Mucosa of rectum (tissue), 2 donors: ENCODE results near the gene FRRS1L.

Experiments used
- H3K27ac ChIP-seq, 2 donors: one replicate each; pipeline ENCODE4 v1.7.0; 2013; ENCODE audit warnings: inconsistent platforms in 2 of 2, low read depth in 2 of 2, low read length in 2 of 2
- H3K27me3 ChIP-seq, 2 donors: one replicate each; pipeline ENCODE4 v1.7.0; 2013; ENCODE audit warnings: low read length in 2 of 2; ENCODE audit not compliant: control insufficient read depth in 2 of 2, insufficient read depth in 2 of 2
- H3K36me3 ChIP-seq, 2 donors: one replicate each; pipeline ENCODE4 v1.7.0; 2013; ENCODE audit warnings: low read length in 2 of 2; ENCODE audit not compliant: control insufficient read depth in 2 of 2, insufficient read depth in 2 of 2
- H3K4me1 ChIP-seq, 2 donors: one replicate each; pipeline ENCODE4 v1.7.0; 2013; ENCODE audit warnings: low read length in 2 of 2, mild to moderate bottlenecking in 1 of 2; ENCODE audit not compliant: control insufficient read depth in 2 of 2, insufficient read depth in 2 of 2
- H3K4me3 ChIP-seq, 2 donors: one replicate each; pipeline ENCODE4 v1.7.0; 2013; ENCODE audit warnings: low read length in 2 of 2
- H3K9ac ChIP-seq, 2 donors: one replicate each; pipeline ENCODE4 v1.7.0; 2013; ENCODE audit warnings: low read length in 2 of 2, low read depth in 1 of 2, mild to moderate bottlenecking in 1 of 2
- H3K9me3 ChIP-seq, 2 donors: one replicate each; pipeline ENCODE4 v1.7.0; 2013; ENCODE audit warnings: low read length in 2 of 2; ENCODE audit not compliant: control insufficient read depth in 2 of 2
- donor health status: healthy.
- donor health status: Normal muscosa, but diverticular disease.

Gene FRRS1L, protein sequence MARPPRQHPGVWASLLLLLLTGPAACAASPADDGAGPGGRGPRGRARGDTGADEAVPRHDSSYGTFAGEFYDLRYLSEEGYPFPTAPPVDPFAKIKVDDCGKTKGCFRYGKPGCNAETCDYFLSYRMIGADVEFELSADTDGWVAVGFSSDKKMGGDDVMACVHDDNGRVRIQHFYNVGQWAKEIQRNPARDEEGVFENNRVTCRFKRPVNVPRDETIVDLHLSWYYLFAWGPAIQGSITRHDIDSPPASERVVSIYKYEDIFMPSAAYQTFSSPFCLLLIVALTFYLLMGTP

DNA sequence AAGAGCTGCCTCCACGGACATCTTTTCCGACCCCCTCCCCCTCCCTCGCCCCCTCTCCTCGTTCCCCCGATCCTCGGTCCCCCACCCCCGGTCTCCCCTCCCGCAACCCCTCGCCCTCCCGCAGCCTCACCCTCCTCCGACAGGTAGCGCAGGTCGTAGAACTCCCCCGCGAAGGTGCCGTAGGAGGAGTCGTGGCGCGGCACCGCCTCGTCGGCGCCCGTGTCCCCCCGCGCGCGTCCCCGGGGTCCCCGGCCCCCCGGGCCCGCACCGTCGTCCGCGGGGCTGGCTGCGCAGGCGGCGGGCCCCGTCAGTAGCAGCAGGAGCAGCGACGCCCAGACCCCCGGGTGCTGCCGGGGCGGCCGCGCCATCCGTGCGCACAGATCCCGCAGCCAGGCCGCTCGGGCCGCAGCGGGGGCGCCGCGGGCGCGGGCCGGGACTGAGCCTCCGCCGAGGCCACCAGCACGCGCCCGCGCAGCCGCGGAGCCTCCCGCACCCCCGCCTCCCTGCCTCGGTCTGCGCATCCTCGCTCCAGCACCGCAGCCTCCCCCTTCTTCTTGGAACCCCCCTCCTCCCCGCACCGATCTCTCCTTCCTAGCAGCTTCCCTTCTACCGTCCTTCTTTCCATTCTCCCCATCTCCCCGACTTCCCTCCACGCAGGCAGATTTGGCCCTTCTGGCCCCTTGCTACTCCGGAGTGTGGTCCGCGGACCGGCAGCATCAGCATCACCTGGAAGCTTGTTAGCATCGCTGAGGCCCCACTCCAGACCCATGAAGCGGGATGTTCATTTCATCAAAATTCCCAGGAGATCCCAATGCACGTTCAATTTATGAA, at the start of gene FRRS1L:
TSS of gene FRRS1L (minus strand) at position 479 of the 831 bp plus-strand sequence. CDS start at position 368, 111 bp downstream.
- H3K9ac ChIP-seq = no peak within 1 kb of the TSS
- peaks cover 0 to 4% of the 10 kb centered on the region in 2 donors for H3K4me1 ChIP-seq
- H3K36me3 ChIP-seq = no peaks in the 10 kb centered on the region
- no peaks in the 10 kb centered on the region for H3K9me3 ChIP-seq
- H3K27ac ChIP-seq = no peak within 1 kb of the TSS
- H3K4me3 ChIP-seq = no peak within 1 kb of the TSS
- peaks cover 12 to 19% of the 10 kb centered on the region in 2 donors for H3K27me3 ChIP-seq

DNA sequence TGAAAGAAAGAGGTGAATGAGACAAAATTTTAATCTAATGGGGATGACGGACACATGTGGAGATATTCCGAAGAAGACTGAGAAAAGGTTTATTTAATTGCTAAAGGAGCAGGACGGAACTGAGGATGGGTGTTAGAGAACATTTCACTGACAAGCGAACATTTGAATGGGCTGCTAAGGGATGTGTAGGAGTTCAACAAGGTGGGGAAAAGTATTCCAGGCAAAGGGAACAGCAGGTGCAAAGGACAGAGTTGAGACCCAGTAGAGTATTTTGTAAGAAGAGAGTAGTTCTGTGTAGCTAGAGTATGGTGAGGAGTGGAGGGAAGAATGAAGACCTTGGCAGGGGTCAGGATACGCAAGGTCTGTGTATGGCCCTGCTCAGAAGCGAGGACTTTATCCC, 47.4 kb upstream of the FRRS1L start:
- Histone ChIP-seq H3K9me3 (no peaks in the 10 kb centered on the region), H3K27me3 (no peaks in the 10 kb centered on the region), H3K36me3 (no peaks in the 10 kb centered on the region), H3K4me1 (no peaks in the 10 kb centered on the region), H3K4me3 (no peak overlapping the region), H3K9ac (no peak overlapping the region), H3K27ac (no peak overlapping the region)

DNA sequence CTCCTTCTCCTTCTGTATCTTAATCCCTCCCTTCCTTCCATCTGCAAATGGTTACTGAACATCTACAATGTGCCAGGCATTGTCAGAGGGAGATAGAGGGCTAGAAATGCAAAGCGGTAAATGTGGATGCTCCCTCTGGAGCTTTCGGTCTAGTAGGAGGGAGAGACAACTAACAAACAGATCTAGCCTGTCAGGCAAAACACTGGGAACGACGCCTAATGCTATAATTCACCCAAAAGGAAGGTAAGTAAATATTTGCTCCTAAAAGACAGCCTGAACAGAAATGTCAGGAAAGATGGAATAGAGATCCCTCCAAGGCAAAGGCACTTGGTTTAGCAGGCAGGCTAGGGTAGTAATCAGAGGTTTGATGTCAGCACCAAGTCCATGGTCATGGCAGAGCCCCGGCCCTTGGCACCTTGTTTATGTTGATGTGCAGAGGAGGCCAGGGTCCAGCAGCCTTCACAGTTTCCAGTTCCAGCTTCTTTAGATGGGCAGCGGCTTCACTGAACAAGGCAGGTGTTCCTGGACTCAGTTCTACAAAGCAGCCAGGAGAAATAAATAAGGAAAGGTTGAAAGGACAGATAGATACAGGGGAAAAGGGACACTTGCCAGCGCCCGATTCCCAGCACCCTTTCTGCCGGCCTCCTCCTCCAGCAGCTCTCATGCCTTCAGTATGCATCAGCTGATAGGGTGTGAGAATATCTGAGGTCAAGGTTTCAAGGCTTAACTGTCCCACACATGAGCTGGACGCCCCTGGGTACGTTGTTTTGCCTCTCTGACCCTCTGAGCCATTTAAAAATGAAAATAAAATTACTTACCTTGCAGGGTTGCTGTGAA, 46.5 kb upstream of the FRRS1L start:
- Histone ChIP-seq H3K4me1 (no peaks in the 10 kb centered on the region), H3K9me3 (no peaks in the 10 kb centered on the region), H3K27me3 (no peaks in the 10 kb centered on the region), H3K4me3 (no peak overlapping the region), H3K36me3 (no peaks in the 10 kb centered on the region), H3K27ac (no peak overlapping the region), H3K9ac (no peak overlapping the region)

DNA sequence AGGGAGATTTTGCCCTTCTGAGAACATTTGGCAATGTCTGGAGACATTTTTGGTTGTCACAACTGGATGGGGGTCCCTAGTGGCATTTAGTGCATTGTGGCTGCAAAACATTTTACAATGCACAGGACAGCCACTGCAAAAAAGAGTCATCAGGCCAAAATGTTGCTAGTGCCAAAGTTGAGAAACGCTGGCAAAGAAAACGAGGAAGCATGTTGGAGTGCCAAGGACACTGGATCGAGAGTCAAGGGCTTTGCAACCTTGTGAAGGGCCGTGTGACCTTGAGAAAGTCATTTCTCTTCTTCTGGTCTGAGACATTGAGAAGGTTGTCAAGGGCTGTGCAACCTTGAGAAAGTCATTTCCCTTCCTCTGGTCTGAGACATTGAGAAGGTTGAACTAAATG, 45.7 kb upstream of the FRRS1L start:
- Histone ChIP-seq H3K36me3 (no peaks in the 10 kb centered on the region), H3K4me3 (no peak overlapping the region), H3K9me3 (no peaks in the 10 kb centered on the region), H3K4me1 (no peaks in the 10 kb centered on the region), H3K27ac (no peak overlapping the region), H3K9ac (no peak overlapping the region), H3K27me3 (no peaks in the 10 kb centered on the region)

DNA sequence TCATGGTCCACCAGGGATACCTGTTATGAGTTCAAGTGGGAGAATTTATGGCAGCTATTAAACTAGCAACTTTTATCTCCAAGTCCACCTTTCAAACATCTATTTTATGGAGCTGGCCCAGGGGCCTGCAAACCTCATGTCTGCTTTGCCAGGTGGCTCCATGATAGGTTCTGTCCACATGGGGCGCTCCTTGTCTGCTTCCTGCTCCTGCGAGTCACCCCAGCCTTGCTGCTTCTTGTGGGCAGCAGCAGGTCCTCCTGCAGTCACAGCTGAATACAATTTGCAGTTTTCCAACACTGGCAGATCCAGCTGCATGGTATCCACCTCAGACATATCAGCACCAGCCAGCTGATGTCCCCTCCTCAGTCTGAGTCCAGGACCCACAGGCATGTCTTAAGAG, 39.6 kb upstream of the FRRS1L start:
- Histone ChIP-seq H3K4me3 (no peak overlapping the region), H3K9me3 (no peaks in the 10 kb centered on the region), H3K36me3 (no peaks in the 10 kb centered on the region), H3K9ac (no peak overlapping the region), H3K27ac (no peak overlapping the region), H3K27me3 (no peaks in the 10 kb centered on the region), H3K4me1 (no peaks in the 10 kb centered on the region)

DNA sequence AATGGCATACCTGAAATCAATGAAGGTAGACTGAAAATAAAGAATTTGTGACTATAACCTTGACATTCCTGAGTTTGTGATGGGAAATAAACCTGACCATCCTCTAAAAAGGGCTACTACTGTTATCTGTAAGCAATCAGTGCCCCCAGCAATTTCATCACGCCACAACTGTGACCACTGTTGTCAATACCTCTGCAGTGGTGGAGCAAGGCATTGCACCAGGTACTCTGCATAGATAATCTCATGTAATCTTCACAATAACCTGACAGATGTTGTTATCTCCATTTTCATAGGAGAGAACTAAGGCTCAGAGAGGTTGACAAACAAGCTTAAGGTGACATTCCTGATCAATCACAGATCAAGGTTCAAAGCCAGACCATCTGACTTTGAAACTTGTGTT, 38.5 kb upstream of the FRRS1L start:
- Histone ChIP-seq H3K9me3 (no peaks in the 10 kb centered on the region), H3K9ac (no peak overlapping the region), H3K4me1 (no peaks in the 10 kb centered on the region), H3K4me3 (no peak overlapping the region), H3K36me3 (no peaks in the 10 kb centered on the region), H3K27ac (no peak overlapping the region), H3K27me3 (no peaks in the 10 kb centered on the region)

DNA sequence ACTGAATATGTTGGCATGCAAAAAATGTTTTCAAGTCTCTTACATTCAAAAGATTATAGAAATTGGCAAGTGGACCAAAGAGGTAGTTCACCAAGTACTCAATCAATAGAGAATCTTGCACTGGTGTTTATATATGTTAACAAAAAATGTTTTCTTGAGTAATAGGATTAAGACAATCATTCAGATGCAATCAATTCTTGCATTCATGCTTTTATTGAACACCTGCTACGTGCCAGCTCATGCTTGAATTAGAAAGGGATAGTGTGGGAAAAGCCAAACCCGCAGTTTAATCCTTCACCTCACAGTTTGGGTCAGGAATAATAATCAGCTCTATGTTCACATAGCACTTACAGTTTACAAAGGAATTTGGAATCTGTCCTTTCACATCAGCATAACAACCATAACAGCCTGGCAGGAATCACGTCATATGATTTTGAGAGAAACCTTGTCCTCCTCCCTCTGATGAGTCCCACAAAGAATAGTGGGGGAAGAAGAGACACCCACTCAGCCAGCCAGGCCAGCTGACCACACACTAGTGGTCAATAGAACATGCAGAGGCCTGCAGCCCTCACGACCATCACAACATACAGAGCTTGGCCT, 36.8 kb upstream of the FRRS1L start:
- H3K27me3 ChIP-seq = no peaks in the 10 kb centered on the region
- H3K27ac ChIP-seq = no peak overlapping the region
- no peaks in the 10 kb centered on the region for H3K9me3 ChIP-seq

DNA sequence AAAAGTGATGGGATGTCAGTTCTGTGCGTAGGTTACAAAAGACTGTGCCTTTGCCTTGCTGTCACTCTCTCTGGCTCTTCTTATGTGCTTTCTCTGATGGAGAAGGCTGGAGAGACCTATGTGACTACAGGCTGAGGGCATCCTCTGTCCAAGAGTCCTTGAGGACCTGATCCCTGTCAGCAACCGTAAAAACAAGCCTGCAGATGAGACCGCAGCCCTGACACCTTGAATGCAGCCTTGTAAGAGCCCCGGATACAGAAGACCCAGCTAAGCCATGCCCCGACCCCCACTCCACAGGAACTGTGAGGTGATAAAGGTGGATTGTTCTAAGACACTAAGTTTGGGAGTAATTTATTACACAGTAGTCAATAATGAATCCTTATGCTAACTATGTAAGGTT, 32.6 kb upstream of the FRRS1L start:
- no peak overlapping the region for H3K4me3 ChIP-seq
- H3K27me3 ChIP-seq = no peaks in the 10 kb centered on the region
- no peak overlapping the region for H3K27ac ChIP-seq
- no peaks in the 10 kb centered on the region for H3K4me1 ChIP-seq
- no peak overlapping the region for H3K9ac ChIP-seq
- H3K36me3 ChIP-seq = no peaks in the 10 kb centered on the region
- H3K9me3 ChIP-seq = no peaks in the 10 kb centered on the region

More for the DNA sequence above, 36.8 kb upstream of the FRRS1L start:
- Histone ChIP-seq H3K4me1 (no peaks in the 10 kb centered on the region), H3K4me3 (no peak overlapping the region), H3K36me3 (no peaks in the 10 kb centered on the region), H3K9ac (no peak overlapping the region)

DNA sequence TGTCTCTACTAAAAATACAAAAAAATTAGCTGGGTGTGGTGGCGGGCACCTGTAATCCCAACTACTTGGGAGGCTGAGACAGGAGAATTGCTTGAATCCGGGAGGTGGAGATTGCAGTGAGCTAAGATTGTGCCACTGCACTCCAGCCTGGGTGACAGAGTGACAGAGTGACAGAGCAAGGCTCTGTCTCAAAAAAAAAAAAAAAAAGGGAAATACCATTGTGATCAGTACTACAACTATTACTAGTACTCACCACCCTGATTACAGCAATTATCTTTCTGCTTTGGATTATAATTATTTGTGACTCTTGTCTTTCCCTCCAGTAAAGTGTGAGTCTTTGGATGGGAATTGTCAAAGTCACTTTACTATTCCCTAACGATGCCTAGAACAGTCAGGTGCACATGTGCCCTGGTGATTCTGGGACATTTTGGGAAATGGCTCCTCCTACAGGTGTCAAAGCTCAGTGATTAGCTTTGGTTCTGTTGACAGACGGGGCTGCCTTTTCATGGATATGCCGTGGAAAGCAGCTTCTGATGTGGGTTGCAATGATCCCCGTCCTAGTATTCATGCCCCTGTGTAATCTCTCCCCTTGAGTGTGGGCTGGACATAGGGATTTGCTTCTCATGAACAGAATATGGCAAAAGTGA, 31.8 kb upstream of the FRRS1L start:
- no peaks in the 10 kb centered on the region for H3K4me1 ChIP-seq
- H3K9me3 ChIP-seq = no peaks in the 10 kb centered on the region
- no peaks in the 10 kb centered on the region for H3K27me3 ChIP-seq
- no peak overlapping the region for H3K27ac ChIP-seq
- H3K9ac ChIP-seq = no peak overlapping the region
- H3K36me3 ChIP-seq = no peaks in the 10 kb centered on the region
- no peak overlapping the region for H3K4me3 ChIP-seq
